Hematopoietic multipotent progenitor cell (in vitro differentiated cells): Measurements from ENCODE around the gene OSBPL7. TPM values are rescaled to one million over a fixed set of nuclear protein-coding genes. Genes with fewer than 3 reads are reported as not detected.
"Not testable (repeated sequence)": the region's sequence is repeated elsewhere in the genome, so short reads cannot be mapped to it uniquely, and the experiment has no call there.

Experiments used
- DNase-seq, 3 donors: peaks; one replicate each; pipeline ENCODE4 v3.0.0-alpha.2; 2011 to 2015; ENCODE audit warnings: low read depth in 2 of 3, low spot score in 2 of 3
- total RNA-seq: library from RNA; depleted of rRNA; stranded (reverse); fragments of >200 nt; gene quantifications from one replicate; pipeline ENCODE4 v1.2.3, GENCODE V29; 2012

OSBPL7 gene
- total RNA-seq, 1 donor: 29.6 TPM

GRCh38 chr17:47776330-47777197, 45.0 kb downstream of the OSBPL7 start:
- peak in 2 of 3 donors; percentile 18 to 71 for DNase-seq

GRCh38 chr17:47774987-47775580, 46.5 kb downstream of the OSBPL7 start:
- no peak for DNase-seq

- no peak for DNase-seq
Observed at GRCh38 chr17:47774331-47774730, 47.3 kb downstream of the OSBPL7 start.

DNA sequence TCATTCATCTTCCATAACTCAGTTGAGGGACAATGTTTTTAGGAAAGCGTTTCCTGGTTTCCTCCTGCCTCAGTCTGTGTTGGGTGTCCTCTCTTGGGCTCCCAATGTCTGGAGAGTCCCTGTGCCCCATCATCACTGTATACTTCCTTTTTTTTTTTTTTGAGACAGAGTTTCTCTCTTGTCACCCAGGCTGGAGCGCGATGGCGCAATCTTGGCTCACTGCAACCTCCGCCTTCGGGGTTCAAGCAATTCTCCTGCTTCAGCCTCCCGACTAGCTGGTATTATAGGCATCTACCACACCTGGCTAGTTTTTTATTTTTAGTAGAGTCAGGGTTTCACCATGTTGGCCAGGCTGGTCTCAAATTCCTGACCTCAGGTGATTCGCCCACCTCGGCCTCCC, 47.9 kb downstream of the OSBPL7 start:
- not testable (repeated sequence) for DNase-seq

GRCh38 chr17:47763913-47764582, 57.5 kb downstream of the OSBPL7 start:
- DNase-seq: no peak

- no peak for DNase-seq
Observed at GRCh38 chr17:47762728-47763127, 58.9 kb downstream of the OSBPL7 start.

GRCh38 chr17:47760409-47761140, 61.0 kb downstream of the OSBPL7 start:
- no peak for DNase-seq

- DNase-seq: no peak
Observed at GRCh38 chr17:47757386-47757785, 64.2 kb downstream of the OSBPL7 start.

Other genes with a start within 250 kb of the OSBPL7 start
- 190 TPM for gene KPNB1, start 171.9 kb downstream of the OSBPL7 start, total RNA-seq
- gene TBKBP1, start 127.6 kb downstream of the OSBPL7 start, total RNA-seq: 9.4 TPM
- gene TBX21, start 88.6 kb downstream of the OSBPL7 start, total RNA-seq: 0.27 TPM
- 93.2 TPM for gene MRPL10, start 9.7 kb upstream of the OSBPL7 start, total RNA-seq
- 0.27 TPM for gene LRRC46, start 9.9 kb upstream of the OSBPL7 start, total RNA-seq
- gene SCRN2, start 19.5 kb upstream of the OSBPL7 start, total RNA-seq: 110 TPM
- 0.27 TPM for gene SP6, start 29.4 kb upstream of the OSBPL7 start, total RNA-seq
- 7.5 TPM for gene SP2, start 74.4 kb upstream of the OSBPL7 start, total RNA-seq
- 26.7 TPM for gene PNPO, start 119.8 kb upstream of the OSBPL7 start, total RNA-seq
- not detected for gene PRR15L, start 136.1 kb upstream of the OSBPL7 start, total RNA-seq
- 102 TPM for gene CDK5RAP3, start 149.3 kb upstream of the OSBPL7 start, total RNA-seq
- gene COPZ2, start 216.0 kb upstream of the OSBPL7 start, total RNA-seq: not detected
- 39.0 TPM for gene NFE2L1, start 226.6 kb upstream of the OSBPL7 start, total RNA-seq